ENCODE data around the gene NCF2.

The NCF2 gene

DNA sequence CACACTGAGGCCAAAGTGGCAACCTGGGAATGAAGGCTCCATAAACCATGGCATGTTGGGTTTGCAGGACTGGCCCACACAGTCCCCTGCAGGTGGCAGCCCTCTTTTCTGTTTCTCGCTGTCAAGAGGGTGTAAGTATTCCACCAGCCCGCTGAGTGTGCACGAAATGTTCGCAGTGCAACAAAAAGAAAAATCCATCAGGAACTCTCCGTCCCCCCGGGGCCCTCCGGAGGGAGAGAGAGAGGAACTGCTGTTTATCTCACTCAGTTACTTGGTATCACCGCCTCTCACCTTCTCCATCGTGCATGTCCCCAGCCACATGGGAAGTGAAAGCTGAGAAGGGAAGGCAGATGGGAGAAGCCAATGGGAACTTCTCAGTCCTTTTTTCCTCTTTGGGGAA is 38.3 kb downstream of the NCF2 start:
- no peak for DNase-seq (ENCODE audit: low spot score)

DNA sequence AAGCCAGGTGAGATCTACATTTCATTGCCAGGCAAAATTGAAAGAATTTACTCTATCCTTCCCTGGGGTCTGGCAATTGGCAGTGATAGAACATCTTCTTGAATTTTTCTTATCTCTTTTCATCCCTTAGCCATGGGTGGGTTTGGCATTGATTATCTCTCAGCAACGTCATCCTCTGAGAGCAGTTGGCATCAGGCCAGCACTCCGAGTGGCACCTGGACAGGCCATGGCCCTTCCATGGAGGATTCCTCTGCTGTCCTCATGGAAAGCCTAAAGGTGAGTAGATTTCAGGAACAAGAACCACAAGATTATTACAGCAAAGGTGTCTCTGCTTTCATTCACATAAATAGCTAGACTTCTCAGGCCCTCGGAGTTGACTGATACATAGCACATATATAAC is 39.3 kb downstream of the NCF2 start:
- DNase-seq (ENCODE audit: low spot score) = peak; percentile 14

GRCh38 chr1:183548116-183548515 is 42.1 kb downstream of the NCF2 start:
- no peak for DNase-seq (ENCODE audit: low spot score)

DNA sequence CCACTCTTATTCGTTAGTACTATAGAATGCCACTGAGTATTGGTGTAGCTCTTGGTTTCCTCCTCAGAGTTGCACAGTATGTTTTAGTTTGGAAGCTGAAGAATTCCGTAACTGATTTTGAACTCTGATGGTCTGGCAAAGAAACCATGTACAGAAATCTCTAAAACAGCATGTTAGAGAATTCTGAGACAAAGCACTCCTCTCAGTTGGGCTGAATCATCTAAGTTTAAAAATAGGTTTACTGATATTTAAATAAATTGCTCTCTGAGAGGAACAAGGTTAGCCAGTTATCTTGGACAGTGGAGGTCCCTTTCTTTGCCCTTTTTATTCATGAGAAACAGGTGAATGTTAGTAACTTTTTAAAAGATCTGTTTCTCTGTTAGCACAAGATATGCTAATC is 43.8 kb downstream of the NCF2 start:
- no peak for DNase-seq (ENCODE audit: low spot score)

GRCh38 chr1:183544598-183545297 is 45.5 kb downstream of the NCF2 start:
- no peak for DNase-seq (ENCODE audit: low spot score)

DNA sequence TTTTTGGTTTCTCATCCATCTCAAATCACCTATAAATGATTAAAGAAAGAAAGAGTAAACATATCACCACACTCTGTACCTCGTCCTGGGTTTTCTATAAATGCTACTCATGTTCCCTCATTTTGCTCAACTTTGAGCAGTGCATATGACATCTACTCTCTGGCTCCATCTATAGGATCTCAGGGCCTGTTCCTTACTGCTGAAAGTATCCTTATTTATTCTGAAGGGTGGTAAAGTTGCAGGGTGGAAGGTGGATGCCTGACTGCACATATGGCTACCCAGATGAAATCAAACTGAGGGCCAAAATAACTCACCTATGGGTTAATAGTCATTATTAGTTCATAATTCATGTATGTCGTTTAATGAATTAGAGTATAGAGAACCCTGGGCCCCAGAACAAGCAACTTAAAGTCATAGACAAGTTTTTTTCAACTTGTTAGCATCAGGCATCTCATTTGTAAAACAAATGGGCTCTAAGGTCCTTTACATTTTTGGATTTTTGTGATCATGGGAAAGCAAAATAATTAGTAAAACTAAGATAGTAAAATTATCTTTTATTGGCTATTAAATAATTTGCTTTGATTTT is 46.5 kb downstream of the NCF2 start:
- peak; percentile 42 for DNase-seq (ENCODE audit: low spot score)

DNA sequence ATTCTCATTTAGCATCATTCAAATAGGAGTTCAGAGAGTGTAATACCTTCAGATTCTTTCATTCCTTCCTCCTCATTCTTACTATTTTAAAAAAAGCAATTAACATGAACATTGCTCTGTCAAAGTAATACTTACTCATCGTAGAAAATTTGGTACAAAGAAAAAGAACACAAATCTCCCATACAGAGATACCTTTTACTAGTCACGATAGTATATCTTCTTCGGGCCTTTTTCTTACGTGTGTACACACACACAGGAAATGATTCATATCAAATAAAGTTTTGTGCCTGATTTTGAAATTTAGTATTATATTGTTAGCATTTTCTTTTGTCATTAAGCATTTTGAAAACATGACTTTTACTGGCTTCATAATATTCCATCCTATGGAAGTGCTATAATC is 52.9 kb downstream of the NCF2 start:
- no peak for DNase-seq (ENCODE audit: low spot score)

- DNase-seq (ENCODE audit: low spot score) = no peak
Measured at GRCh38 chr1:183533617-183534174, 56.6 kb downstream of the NCF2 start.

DNA sequence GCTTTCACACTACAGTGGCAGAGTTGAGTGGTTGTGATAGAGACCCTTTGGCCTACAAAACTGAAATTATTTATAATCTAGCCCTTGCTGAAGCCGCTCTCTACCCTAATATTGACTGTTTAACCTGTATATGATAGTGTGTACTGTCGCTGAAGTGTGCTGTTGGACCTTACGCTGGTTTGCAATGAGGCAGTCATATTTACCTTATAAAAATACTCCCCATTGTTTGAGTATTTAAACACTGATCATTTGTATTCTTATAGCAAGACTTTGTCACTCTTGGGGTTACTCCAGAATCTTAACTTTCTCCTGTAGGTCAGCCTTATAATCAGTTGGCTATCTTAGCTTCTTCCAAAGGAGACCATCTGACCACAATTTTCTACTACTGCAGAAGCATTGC is 61.7 kb downstream of the NCF2 start:
- no peak for DNase-seq (ENCODE audit: low spot score)

- DNase-seq (ENCODE audit: low spot score) = no peak
Measured at GRCh38 chr1:183522104-183522503, 68.2 kb downstream of the NCF2 start.

- DNase-seq (ENCODE audit: low spot score) = no peak
Measured at GRCh38 chr1:183520379-183520778, 69.9 kb downstream of the NCF2 start.

- no peak for DNase-seq (ENCODE audit: low spot score)
Measured at GRCh38 chr1:183517401-183517800, 72.9 kb downstream of the NCF2 start.

DNA sequence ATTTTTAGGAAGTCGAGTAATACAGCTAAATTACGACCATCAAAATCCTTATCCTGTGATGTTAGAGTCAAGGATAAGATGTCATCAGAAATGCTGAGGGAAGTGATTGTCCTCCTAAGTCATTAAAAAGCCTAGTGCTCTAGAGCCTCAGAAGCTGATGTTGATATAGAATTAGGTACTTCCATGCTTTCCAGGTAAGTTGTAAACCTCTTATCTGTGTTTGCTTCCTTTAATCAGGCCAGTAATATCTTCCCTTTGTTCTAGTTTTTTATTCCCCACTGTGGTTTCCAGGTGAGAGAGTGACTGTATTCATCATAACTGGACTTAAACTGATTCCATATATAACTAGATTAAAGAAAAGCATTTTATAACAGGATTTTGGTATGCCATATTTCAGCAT is 73.5 kb downstream of the NCF2 start:
- no peak for DNase-seq (ENCODE audit: low spot score)

DNA sequence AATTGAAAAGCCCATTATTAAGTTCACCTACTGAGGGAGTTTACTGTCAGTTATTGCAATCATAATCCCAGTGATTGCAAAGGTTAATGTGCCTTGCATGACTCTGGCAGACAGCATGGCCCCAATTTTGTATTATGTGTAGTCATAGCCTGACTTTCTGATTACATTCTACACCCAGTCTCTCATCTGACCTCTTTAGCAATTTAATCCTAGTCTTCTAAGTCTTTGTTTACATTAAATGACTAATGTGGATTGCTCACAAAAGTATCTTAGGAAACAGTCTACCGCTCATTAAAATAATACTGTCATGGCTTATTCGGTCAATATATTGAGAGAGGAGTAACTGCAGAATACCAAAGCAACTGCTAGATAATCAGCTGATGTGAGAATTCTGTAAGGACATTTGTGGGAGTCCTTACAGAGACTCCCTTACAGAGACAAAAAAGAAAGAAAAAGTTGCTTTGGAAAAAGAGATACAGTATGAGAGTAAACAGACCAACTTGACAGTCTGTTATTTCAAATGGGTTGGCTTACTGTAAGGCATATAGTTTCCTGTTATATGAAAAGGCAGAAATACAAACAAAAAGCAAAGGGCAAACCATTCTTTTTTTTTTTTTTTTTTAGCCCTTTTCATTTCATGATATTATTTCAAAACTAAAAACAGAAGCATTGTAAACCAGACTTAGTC is 75.1 kb downstream of the NCF2 start:
- no peak for DNase-seq (ENCODE audit: low spot score)

GRCh38 chr1:183514235-183514634 is 76.0 kb downstream of the NCF2 start:
- no peak for DNase-seq (ENCODE audit: low spot score)

- DNase-seq (ENCODE audit: low spot score) = no peak
Measured at GRCh38 chr1:183512450-183512849, 77.8 kb downstream of the NCF2 start.

DNA sequence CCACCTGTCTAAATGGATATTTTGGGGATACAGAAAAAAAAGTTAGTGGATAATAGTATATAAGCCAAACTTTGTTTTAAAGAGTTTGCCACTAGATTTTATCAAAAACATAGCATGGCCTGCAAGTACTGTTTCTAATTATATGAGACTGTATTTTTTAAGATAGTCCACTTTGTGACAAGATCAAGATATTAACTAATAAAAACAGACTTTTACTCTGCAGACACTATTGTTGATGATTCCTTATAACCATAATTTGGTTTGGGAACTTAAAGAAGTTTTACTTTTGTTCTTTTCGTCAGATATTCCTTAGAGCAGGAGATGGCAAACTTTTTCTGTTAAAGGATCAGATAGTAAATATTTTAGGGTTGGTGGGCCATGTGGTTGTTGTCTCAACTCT is 81.6 kb downstream of the NCF2 start:
- no peak for DNase-seq (ENCODE audit: low spot score)

DNA sequence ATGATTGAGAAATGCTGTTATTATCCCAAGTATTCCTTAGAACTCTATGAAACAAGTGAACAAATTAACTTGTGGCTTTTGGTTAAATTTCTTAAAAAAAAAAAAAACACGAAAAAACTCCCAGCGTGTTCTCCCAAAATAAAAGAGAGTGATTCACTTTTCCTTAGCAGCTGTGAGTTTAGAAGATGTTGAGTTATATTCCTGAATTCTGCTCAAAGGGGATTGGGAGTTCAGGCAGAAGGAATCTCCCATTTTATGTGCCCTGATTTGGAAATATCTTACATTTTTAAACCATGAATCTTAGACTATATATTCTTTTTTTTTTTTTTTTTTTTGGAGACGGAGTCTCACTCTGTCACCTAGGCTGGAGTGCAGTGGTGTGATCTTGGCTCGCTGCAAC is 83.7 kb downstream of the NCF2 start:
- DNase-seq (ENCODE audit: low spot score) = no peak

Data from hematopoietic multipotent progenitor cell treated with erythropoietin and hydrocortisone succinate and interleukin-3 and kit ligand, for 17 days (in vitro differentiated cells).